SK-N-SH treated with all-trans-retinoic acid at 6 μM for 48 hours (cell line): Measurements from ENCODE around the gene TOB2.

Source experiments
- ATAC-seq: fragments of 200-7000 bp; cut with Tn5 transposase; 3 replicates; pipeline ENCODE4 v1.9.1; 2020; ENCODE audit warnings: mild to moderate bottlenecking, moderate library complexity
- ARNTL ChIP-seq: fragments of 450-650 bp; formaldehyde crosslinking; IDR thresholded peaks from 2 replicates; pipeline ENCODE4 v1.5.0; 2020; ENCODE audit warnings: low read depth, mild to moderate bottlenecking, moderate library complexity, borderline replicate concordance
- BACH2 ChIP-seq: fragments of 250-450 bp; sonication (Bioruptor Pico); IDR thresholded peaks from 2 replicates; pipeline ENCODE4 v1.9.0; 2021; ENCODE audit warnings: mild to moderate bottlenecking, borderline replicate concordance
- CSDC2 ChIP-seq: fragments of 250-450 bp; sonication (Bioruptor Pico); IDR thresholded peaks from 2 replicates; pipeline ENCODE4 v1.5.0; 2020; ENCODE audit warnings: mild to moderate bottlenecking, moderate library complexity
- ESRRG ChIP-seq: fragments of 250-450 bp; sonication (Bioruptor Pico); IDR thresholded peaks from 2 replicates; pipeline ENCODE4 v1.6.1; 2021; ENCODE audit warnings: mild to moderate bottlenecking
- GLIS3 ChIP-seq: fragments of 250-450 bp; sonication (Bioruptor Pico); IDR thresholded peaks from 2 replicates; pipeline ENCODE4 v1.5.0; 2020; ENCODE audit warnings: mild to moderate bottlenecking, moderate library complexity
- ISL1 ChIP-seq: fragments of 250-450 bp; sonication (Bioruptor Pico); IDR thresholded peaks from 2 replicates; pipeline ENCODE4 v2.1.2; 2022; ENCODE audit warnings: mild to moderate bottlenecking, moderate library complexity
- OSR1 ChIP-seq: fragments of 250-450 bp; sonication (Bioruptor Pico); IDR thresholded peaks from 2 replicates; pipeline ENCODE4 v1.8.0; 2022; ENCODE audit warnings: moderate library complexity, mild to moderate bottlenecking, inconsistent platforms
- PPARA ChIP-seq: fragments of 250-450 bp; sonication (Bioruptor Pico); IDR thresholded peaks from 2 replicates; pipeline ENCODE4 v1.5.0; 2020; ENCODE audit warnings: mild to moderate bottlenecking, borderline replicate concordance
- SNAI2 ChIP-seq: fragments of 250-450 bp; sonication (Bioruptor Pico); IDR thresholded peaks from 2 replicates; pipeline ENCODE4 v1.5.0; 2020; ENCODE audit warnings: mild to moderate bottlenecking, moderate library complexity
- TCF4 ChIP-seq: fragments of 250-450 bp; sonication (Bioruptor Pico); IDR thresholded peaks from 2 replicates; pipeline ENCODE4 v1.8.0; 2021; ENCODE audit warnings: mild to moderate bottlenecking, moderate library complexity, borderline replicate concordance
- TOX ChIP-seq: fragments of 250-450 bp; sonication (Bioruptor Pico); IDR thresholded peaks from 2 replicates; pipeline ENCODE4 v1.8.0; 2021; ENCODE audit warnings: mild to moderate bottlenecking, moderate library complexity, borderline replicate concordance
- TSHZ2 ChIP-seq: fragments of 250-450 bp; sonication (Bioruptor Pico); IDR thresholded peaks from 2 replicates; pipeline ENCODE4 v1.5.0; 2020; ENCODE audit warnings: mild to moderate bottlenecking, moderate library complexity
- ZC3H10 ChIP-seq: fragments of 250-450 bp; sonication (Bioruptor Pico); IDR thresholded peaks from 2 replicates; pipeline ENCODE4 v1.5.1; 2021; ENCODE audit warnings: mild to moderate bottlenecking, moderate library complexity
- ZFP3 ChIP-seq: fragments of 250-450 bp; sonication (Bioruptor Pico); IDR thresholded peaks from 2 replicates; pipeline ENCODE4 v1.5.0; 2020; ENCODE audit warnings: mild to moderate bottlenecking, moderate library complexity
- ZFP30 ChIP-seq: fragments of 450-650 bp; formaldehyde crosslinking; IDR thresholded peaks from 2 replicates; pipeline ENCODE4 v1.5.0; 2022; ENCODE audit warnings: mild to moderate bottlenecking, moderate library complexity
- ZNF565 ChIP-seq: fragments of 450-650 bp; formaldehyde crosslinking; conservative IDR thresholded peaks from 2 replicates; pipeline ENCODE4 v1.5.0; 2020; ENCODE audit warnings: low read depth, mild to moderate bottlenecking, moderate library complexity
- ZNF8 ChIP-seq: fragments of 450-650 bp; formaldehyde crosslinking; IDR thresholded peaks from 2 replicates; pipeline ENCODE4 v1.5.0; 2020; ENCODE audit warnings: mild to moderate bottlenecking, moderate library complexity
- TF ChIP-seq, protein P1 (sequence below): fragments of 250-450 bp; sonication (Bioruptor Pico); IDR thresholded peaks from 2 replicates; pipeline ENCODE4 v1.8.0; 2020; ENCODE audit warnings: mild to moderate bottlenecking, moderate library complexity, borderline replicate concordance
- TF ChIP-seq, protein P2 (sequence below): fragments of 250-450 bp; sonication (Bioruptor Pico); IDR thresholded peaks from 2 replicates; pipeline ENCODE4 v1.8.0; 2021; ENCODE audit warnings: low read depth, mild to moderate bottlenecking, moderate library complexity, borderline replicate concordance

TOB2 gene

GRCh38 chr22:41401781-41402648 is 44.6 kb downstream of the TOB2 start:
- peak; percentile 51; the same call in 1 of the 2 replicates for TF ChIP-seq TSHZ2
- peak; percentile 53; the same call in 1 of the 2 replicates for TF ChIP-seq TCF4 (CRISPR knock-in tag)
- no peak for TF ChIP-seq ZC3H10 (CRISPR knock-in tag)
- peak; percentile 75 for ATAC-seq

- TF ChIP-seq SNAI2 (CRISPR knock-in tag) (no peak), ZFP30 (CRISPR knock-in tag) (no peak), ZC3H10 (CRISPR knock-in tag) (no peak), ZFP3 (CRISPR knock-in tag) (no peak), ZNF565 (CRISPR knock-in tag) (no peak), ARNTL (no peak), OSR1 (CRISPR knock-in tag) (no peak), GLIS3 (no peak), CSDC2 (CRISPR knock-in tag) (no peak), PPARA (CRISPR knock-in tag) (no peak), ISL1 (no peak), TOX (CRISPR knock-in tag) (no peak), BACH2 (CRISPR knock-in tag) (no peak)
- TF ChIP-seq, protein P1, sequence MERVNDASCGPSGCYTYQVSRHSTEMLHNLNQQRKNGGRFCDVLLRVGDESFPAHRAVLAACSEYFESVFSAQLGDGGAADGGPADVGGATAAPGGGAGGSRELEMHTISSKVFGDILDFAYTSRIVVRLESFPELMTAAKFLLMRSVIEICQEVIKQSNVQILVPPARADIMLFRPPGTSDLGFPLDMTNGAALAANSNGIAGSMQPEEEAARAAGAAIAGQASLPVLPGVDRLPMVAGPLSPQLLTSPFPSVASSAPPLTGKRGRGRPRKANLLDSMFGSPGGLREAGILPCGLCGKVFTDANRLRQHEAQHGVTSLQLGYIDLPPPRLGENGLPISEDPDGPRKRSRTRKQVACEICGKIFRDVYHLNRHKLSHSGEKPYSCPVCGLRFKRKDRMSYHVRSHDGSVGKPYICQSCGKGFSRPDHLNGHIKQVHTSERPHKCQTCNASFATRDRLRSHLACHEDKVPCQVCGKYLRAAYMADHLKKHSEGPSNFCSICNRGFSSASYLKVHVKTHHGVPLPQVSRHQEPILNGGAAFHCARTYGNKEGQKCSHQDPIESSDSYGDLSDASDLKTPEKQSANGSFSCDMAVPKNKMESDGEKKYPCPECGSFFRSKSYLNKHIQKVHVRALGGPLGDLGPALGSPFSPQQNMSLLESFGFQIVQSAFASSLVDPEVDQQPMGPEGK (CRISPR knock-in tag), result no peak
- TF ChIP-seq, protein P2, sequence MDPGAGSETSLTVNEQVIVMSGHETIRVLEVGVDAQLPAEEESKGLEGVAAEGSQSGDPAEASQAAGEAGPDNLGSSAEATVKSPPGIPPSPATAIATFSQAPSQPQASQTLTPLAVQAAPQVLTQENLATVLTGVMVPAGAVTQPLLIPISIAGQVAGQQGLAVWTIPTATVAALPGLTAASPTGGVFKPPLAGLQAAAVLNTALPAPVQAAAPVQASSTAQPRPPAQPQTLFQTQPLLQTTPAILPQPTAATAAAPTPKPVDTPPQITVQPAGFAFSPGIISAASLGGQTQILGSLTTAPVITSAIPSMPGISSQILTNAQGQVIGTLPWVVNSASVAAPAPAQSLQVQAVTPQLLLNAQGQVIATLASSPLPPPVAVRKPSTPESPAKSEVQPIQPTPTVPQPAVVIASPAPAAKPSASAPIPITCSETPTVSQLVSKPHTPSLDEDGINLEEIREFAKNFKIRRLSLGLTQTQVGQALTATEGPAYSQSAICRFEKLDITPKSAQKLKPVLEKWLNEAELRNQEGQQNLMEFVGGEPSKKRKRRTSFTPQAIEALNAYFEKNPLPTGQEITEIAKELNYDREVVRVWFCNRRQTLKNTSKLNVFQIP (CRISPR knock-in tag), result no peak
- ATAC-seq, result no peak
These were observed 47.7 kb downstream of the TOB2 start for GRCh38 chr22:41398921-41399320.

DNA sequence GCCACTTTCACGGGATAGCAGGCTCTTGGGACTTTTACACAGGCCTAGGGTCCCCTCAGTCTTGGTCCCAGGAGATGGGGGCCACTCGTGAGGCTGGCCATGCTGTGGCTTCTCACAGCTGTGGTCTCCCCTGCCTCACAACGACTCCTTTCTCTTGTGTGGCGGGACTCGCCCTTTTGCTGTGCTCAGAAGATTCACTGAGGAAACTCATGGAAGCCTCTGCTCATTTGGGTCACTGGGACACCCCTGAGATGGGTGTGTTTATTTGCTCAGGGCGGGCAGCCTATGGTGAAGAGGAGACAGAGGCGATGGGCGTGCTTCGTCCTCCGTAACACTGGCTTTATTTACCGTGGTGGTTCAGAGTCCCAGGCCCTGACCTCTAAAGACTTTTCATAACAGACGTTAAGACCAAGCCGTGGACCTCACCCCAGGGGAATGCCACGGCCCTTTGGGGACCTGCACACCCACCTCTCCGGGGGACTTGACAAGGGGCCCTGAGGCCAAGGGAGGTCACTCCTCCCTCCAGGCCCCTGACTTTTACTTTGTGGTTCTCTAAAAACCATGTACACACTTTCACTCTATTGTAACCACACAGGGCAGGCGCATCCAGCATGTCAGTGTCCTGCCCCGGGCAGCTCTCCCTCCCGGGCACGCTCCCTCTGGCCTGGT is 49.3 kb downstream of the TOB2 start:
- ATAC-seq, result no peak
- no peak for TF ChIP-seq ARNTL
- no peak for TF ChIP-seq ZNF8 (CRISPR knock-in tag)
- TF ChIP-seq ESRRG (CRISPR knock-in tag), result no peak
- TF ChIP-seq, protein P2 (CRISPR knock-in tag), result no peak
- TF ChIP-seq, all 23 proteins: peak for 0
